PFSK-1 (cell line): Measurements from ENCODE around the gene PHF14.

Experiments
- FOXP2 ChIP-seq: optimal IDR thresholded peaks from 2 replicates; pipeline ENCODE3; 2011; ENCODE audit warnings: borderline replicate concordance, control low read depth, inconsistent platforms; ENCODE audit not compliant: insufficient read depth; ENCODE audit errors: extremely low read length, extremely low read depth
- POLR2AphosphoS5 ChIP-seq: IDR thresholded peaks from 2 replicates; pipeline ENCODE4 v1.6.1; 2012; ENCODE audit warnings: low read depth, mild to moderate bottlenecking, control low read depth, low read length, moderate library complexity
- REST ChIP-seq, 2 experiments: IDR thresholded peaks; 2 replicates each; pipeline versions ENCODE4 v1.6.1 to v1.8.0; 2011 to 2012; ENCODE audit warnings: low read depth in 2 of 2, low read length in 2 of 2, control low read depth in 1 of 2, inconsistent platforms in 1 of 2, mild to moderate bottlenecking in 1 of 2, moderate library complexity in 1 of 2; ENCODE audit not compliant: insufficient read depth in 1 of 2
- SIN3A ChIP-seq: IDR thresholded peaks from 2 replicates; pipeline ENCODE4 v1.6.1; 2012; ENCODE audit warnings: mild to moderate bottlenecking, low read length, moderate library complexity, borderline replicate concordance; ENCODE audit not compliant: insufficient read depth
- TAF1 ChIP-seq: IDR thresholded peaks from 2 replicates; pipeline ENCODE4 v1.6.1; 2012; ENCODE audit warnings: low read length, control low read depth, borderline replicate concordance; ENCODE audit not compliant: insufficient read depth

The PHF14 gene

GRCh38 chr7:11127114-11127785, 153.6 kb downstream of the PHF14 start:
- TF ChIP-seq REST (IDR thresholded peaks at IDR 0.05; ENCODE audit: insufficient read depth in 1 of 2, low read depth in 2 of 2, low read length in 2 of 2) (no peak), TAF1 (no peak), FOXP2 (no peak), SIN3A (no peak), POLR2AphosphoS5 (no peak)

- TF ChIP-seq TAF1, result no peak
- no peak for TF ChIP-seq SIN3A
- TF ChIP-seq FOXP2, result no peak
- TF ChIP-seq POLR2AphosphoS5, result no peak
- no peak for TF ChIP-seq REST (IDR thresholded peaks at IDR 0.05; ENCODE audit: insufficient read depth in 1 of 2, low read depth in 2 of 2, low read length in 2 of 2)
These were observed 154.3 kb downstream of the PHF14 start for GRCh38 chr7:11127988-11128387.

- no peak for TF ChIP-seq FOXP2
- TF ChIP-seq REST (IDR thresholded peaks at IDR 0.05; ENCODE audit: insufficient read depth in 1 of 2, low read depth in 2 of 2, low read length in 2 of 2), result no peak
- TF ChIP-seq POLR2AphosphoS5, result no peak
- no peak for TF ChIP-seq SIN3A
- TF ChIP-seq TAF1, result no peak
These were observed 154.8 kb downstream of the PHF14 start for GRCh38 chr7:11128498-11128897.

GRCh38 chr7:11130012-11130411, 156.3 kb downstream of the PHF14 start:
- TF ChIP-seq TAF1 (no peak), SIN3A (no peak), POLR2AphosphoS5 (no peak), REST (IDR thresholded peaks at IDR 0.05; ENCODE audit: insufficient read depth in 1 of 2, low read depth in 2 of 2, low read length in 2 of 2) (no peak), FOXP2 (no peak)

- TF ChIP-seq POLR2AphosphoS5 (no peak), REST (IDR thresholded peaks at IDR 0.05; ENCODE audit: insufficient read depth in 1 of 2, low read depth in 2 of 2, low read length in 2 of 2) (no peak), FOXP2 (no peak), SIN3A (no peak), TAF1 (no peak)
These were observed 156.9 kb downstream of the PHF14 start for GRCh38 chr7:11130601-11131000.
